Neural progenitor cell (in vitro differentiated cells): ENCODE data around the gene RASGRP1.

Experiments
- CTCF ChIP-seq: fragments of 200-600 bp; sonication (generic); IDR thresholded peaks from 2 replicates; pipeline ENCODE4 v1.5.1; 2017; ENCODE audit warnings: antibody characterized with exemption, mild to moderate bottlenecking
- EZH2 ChIP-seq: fragments of 200-600 bp; sonication (generic); IDR thresholded peaks from 2 replicates; pipeline ENCODE4 v1.6.1; 2017; ENCODE audit warnings: antibody characterized with exemption, mild to moderate bottlenecking, moderate library complexity
- EZH2phosphoT487 ChIP-seq: fragments of 200-600 bp; sonication (generic); IDR thresholded peaks from 2 replicates; pipeline ENCODE4 v1.6.1; 2017; ENCODE audit warnings: antibody characterized with exemption

- TF ChIP-seq CTCF (no peak), EZH2 (no peak), EZH2phosphoT487 (no peak)
These were observed 6.7 kb downstream of the RASGRP1 start for GRCh38 chr15:38557921-38558320.
